ENCODE measurements around the gene GNAO1.

DNA sequence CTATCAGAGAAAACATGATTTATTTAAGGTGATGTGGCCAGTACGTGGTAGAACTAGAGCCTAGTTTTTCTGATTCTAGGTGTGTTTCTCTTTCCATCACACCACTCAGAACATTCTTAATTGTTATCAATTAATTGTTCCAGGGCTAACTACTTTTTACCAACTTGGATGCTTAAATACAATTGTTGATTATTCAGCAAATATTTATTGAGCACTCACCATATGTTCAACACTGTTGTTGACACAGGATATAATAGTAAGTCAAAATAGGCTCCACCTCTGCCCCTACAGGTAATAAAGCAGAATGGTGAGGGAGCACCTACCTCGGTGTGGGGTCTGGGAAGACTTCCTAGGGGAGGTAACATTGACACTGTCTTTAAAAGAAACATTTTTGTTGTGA, 16.1 kb downstream of the GNAO1 start:
- TF ChIP-seq, protein P1, sequence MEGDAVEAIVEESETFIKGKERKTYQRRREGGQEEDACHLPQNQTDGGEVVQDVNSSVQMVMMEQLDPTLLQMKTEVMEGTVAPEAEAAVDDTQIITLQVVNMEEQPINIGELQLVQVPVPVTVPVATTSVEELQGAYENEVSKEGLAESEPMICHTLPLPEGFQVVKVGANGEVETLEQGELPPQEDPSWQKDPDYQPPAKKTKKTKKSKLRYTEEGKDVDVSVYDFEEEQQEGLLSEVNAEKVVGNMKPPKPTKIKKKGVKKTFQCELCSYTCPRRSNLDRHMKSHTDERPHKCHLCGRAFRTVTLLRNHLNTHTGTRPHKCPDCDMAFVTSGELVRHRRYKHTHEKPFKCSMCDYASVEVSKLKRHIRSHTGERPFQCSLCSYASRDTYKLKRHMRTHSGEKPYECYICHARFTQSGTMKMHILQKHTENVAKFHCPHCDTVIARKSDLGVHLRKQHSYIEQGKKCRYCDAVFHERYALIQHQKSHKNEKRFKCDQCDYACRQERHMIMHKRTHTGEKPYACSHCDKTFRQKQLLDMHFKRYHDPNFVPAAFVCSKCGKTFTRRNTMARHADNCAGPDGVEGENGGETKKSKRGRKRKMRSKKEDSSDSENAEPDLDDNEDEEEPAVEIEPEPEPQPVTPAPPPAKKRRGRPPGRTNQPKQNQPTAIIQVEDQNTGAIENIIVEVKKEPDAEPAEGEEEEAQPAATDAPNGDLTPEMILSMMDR (IDR thresholded peaks at IDR 0.05), result no peak
- TF ChIP-seq POLR2A (IDR thresholded peaks at IDR 0.05) (no peak), EP300 (IDR thresholded peaks at IDR 0.05) (no peak)
